ENCODE measurements around the gene FYN.

FYN gene

DNA sequence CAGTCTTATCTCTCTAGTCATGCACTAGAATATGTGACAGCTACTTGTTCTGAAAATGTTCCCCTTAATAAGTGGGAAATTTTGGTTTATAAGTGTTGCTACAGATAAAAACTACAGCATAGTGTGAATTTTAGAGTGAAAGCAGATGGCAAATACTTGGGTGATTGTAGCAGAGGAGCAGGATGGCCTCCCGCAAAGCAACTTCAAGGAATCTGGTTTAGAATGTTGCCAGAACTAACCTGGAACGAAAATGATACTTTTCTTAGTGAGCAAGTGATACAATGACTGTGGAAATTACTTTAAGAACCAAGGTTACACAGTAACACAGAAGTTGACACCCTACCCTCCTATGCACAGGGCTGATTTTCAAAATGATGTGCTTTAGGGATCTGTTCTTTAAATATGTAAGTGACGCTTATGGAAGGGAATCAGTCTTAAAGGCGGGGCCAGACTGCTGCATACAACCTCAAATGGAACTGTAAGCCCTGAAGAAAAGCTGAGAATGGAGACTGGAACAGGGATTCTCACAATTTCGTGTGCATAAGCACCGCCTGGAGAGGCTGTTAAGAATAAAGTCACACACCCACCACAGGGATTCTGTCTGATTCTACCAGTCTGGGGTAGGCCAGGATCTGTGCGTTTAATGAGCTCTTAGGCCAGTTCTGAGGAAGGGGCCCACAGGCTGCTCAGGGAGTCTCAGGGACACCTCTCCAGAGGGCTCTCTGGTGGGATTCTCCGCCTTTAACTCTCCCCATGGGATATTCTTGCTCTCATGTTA is 97.9 kb downstream of the FYN start:
- no peak for DNase-seq (ENCODE audit: insufficient read length, low spot score)
- no peak for FAIRE-seq

DNA sequence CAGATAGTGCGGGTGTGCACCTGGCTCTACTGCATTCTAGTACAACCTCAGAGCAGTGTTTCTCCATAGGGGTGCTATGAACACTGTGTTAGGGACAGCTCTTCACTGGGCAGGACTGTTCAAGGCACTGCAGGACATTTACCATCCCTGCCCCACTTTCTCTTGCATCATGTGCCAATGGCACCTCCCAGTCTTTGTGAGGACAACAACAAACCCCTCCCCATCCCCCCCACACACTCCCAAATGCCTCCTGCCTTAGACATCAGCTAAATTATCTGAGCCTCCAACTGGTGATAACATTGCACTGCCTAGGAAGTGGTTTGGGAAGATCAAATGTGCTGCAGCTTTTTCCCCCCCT is 98.9 kb downstream of the FYN start:
- no peak for DNase-seq (ENCODE audit: insufficient read length, low spot score)

DNA sequence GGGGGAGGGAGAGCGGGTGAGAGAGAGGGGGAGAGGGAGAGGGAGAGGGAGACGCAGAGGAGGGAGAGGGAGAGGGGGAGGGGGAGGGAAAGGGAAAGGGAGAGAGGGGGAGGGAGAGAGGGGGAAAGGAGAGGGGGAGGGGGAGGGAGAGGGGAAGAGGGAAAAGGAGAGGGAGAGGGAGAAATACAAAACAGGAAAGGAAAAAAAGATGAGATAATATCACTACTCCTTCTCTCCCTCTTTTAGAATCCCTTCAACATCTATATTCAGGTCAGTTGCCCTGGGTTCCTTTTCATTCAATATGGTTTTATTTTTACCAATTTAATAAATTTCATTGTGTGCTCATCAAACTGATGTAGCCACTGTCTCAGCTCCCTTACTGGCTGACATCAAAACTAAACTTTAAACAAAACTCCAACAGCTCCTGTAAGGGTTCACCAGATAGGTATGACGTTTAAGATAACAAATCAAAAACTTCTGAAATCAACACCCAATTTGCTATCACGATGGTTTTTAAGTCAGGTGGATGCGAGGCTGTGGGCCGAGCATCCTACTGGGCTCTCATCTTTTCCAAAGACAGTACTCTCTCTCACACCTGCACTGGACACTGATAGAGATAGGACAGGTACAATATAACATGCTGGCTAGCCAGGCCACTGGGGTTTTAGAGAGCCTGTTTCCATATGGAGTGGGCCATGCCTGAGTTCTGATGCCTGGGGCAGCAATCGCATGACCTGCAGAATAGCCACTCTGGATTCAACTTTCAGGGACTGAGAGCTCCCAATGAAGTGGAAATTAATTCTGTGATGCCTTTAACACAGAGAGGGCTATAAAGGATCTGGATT is 99.5 kb downstream of the FYN start:
- no peak for DNase-seq (ENCODE audit: insufficient read length, low spot score)
- no peak for FAIRE-seq

More for the DNA sequence above, 98.9 kb downstream of the FYN start:
- no peak for FAIRE-seq

DNA sequence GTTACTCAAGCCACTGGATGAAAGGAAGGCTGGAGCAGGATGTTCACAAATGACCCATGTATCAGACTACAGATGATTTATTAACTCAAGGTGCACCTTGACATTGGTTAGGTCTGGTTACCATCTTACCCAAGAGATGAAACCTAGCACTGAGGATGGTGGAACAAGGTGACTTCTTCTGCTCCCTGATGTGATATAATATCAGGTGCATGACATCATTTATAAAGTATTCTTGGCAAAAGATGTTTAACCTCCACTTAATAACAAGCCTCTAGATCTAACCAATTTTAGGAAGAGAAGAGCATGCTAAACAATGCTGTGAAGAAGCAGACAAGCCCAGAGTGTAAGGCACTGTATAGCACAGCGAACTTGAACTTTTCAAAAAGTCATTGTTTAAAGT is 100.9 kb downstream of the FYN start:
- no peak for FAIRE-seq

DNA sequence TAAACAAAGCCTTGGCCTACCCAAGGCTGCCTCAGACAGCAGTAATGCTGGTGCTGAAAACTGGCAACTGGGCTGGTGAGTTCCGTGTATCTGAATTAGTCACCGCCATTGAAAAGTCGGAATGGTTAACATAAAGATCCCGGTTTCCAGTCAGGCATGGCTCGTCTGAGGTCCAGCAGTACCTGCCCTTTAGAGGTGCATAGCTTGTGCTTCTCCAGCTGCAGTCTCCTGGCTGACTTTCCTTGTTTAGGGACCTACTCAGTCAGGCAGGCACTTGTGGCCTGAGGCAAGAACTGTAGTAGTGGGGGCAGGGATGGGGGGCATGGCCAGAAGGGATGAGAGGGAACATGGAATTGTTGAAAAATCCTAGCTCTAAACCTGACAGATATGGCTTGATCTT is 101.6 kb downstream of the FYN start:
- FAIRE-seq: no peak

More for the DNA sequence above, 100.9 kb downstream of the FYN start:
- DNase-seq (ENCODE audit: insufficient read length, low spot score): no peak

DNA sequence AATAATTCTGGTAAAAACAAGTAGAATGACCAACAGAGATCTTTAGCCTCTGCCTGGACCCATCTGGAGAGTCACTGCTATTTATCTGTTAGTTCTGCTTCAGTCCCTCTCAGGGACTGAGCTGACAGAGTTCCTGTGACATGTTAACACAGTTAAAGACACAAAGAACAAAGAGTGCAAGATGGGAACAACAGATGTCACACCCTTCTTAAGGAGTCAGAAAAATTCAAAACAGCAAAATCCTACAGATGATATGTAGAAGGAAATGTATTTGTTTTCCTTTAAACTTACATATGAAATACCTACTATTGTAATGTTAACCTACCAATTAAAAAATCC is 102.2 kb downstream of the FYN start:
- FAIRE-seq: no peak
- DNase-seq (ENCODE audit: insufficient read length, low spot score): no peak

More for the DNA sequence above, 101.6 kb downstream of the FYN start:
- DNase-seq (ENCODE audit: insufficient read length, low spot score): no peak

DNA sequence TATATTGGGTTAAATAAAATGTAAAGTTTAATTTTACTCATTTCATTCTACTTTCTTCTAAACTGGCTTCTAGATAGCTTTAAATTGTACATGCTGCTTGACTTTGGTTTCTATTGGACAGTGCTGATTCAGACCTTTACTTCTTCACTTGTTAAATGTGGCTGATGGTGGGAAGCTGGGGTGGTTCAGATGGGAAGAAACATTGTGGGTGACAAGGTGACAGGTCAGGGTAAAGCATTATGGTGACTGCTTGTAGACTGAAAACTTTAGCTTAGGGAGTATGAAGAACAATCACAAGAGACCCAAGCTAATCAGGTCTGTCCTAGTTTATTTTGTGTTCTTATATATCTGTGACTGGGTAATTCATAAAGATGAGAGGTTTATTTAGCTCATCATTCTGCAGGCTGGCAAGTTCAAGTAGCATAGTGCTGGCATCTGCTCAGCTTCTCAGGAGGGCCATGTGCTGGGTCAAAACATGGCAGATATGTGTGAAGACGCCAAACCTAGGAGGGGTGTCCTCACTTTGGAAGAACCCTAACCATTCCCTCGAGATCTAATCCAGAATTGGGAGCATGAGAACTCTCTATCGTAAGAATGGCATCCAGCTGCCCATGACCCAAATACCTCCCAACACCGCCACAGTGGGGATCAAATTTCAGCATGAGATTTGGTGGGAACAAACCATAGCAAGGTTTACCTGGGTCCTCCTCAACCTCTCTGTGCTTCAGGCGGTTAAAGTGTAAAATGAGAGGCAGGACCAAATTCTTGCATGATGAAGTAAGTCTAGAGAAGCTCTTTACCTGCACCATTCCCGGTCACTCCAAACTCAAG is 102.8 kb downstream of the FYN start:
- DNase-seq (ENCODE audit: insufficient read length, low spot score) (no peak), FAIRE-seq (peak; percentile 4)

DNA sequence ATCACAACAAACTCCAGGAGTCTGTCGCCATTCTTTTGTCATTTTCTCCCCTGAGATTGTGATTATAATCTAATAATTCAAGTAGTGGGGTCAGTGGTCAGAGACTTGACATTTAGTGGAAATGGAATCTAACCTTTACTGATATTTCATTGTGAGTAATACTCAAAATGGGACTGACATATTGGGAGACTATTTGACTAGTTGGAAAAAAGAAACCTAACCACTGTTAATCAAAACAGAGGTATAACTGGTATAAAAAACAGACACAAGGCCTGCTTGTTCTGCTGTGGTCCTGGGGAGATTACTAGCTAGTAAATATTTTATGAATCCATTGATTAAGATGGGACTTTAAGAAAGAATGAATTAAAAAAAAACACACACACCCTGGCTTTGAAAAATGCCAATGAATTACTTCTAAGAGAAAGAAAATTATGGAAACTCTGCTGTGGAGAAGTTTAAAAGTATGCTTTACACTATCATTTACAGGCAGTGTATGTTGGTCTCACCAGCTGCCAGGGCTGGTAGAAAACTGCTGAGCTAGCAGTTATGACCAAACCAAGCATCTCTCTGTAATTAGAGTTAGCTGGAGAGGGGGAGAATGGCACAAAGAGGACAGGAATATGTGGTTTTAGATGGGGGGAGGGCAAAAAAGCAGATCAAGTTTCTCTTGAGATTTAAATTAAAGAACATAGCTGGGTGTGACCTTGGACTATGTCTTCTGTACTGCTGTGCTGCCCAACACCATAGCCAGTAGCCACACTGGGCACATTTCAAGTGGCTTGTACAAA is 103.7 kb downstream of the FYN start:
- FAIRE-seq: no peak
- no peak for DNase-seq (ENCODE audit: insufficient read length, low spot score)

DNA sequence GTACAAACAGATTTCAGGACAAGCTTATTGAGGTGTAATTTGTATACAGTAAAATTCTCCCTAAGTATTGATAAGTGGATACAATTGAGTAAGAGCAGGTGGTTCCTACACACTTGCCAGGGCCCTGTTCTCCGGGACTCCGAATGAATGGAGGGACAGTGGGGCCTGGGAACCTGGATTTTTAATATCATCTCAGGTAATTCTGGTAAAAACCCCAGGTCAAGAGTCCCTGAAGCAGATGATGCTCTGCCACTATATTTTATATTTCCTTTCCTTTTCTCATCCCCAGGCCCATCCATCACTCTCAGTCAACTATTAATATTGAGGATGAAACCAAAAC is 104.9 kb downstream of the FYN start:
- FAIRE-seq: no peak
- no peak for DNase-seq (ENCODE audit: insufficient read length, low spot score)

DNA sequence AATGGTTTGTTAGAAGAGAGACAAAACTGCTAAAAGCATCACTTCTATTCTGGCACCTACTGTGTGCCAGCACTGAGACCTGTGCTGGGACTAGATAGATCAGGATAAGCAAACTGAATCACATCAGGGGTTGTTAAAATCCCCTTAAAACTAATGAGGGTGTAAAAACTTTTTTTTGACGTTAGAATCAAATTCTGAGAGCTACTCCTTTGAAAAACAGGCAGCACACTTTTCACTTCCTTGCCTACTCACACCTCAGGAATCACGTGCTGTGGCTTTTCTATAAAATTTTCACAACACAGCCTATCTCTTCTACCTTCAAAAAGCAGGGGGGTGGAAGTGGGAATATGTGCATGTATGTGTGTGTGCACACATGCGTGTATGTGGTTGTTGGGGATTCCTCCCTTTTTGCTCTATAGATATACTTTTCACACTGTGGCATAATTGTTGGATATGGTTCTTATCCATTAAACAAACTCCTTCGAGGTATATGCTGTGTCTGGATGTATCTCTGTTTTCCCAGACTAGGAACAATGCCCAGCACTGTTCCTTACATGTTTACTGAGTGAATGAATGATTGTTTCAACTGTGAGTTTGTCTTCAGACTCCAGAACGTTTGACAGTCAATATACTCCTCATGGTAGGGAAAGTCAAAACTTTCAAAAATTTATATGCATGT is 105.4 kb downstream of the FYN start:
- no peak for FAIRE-seq

DNA sequence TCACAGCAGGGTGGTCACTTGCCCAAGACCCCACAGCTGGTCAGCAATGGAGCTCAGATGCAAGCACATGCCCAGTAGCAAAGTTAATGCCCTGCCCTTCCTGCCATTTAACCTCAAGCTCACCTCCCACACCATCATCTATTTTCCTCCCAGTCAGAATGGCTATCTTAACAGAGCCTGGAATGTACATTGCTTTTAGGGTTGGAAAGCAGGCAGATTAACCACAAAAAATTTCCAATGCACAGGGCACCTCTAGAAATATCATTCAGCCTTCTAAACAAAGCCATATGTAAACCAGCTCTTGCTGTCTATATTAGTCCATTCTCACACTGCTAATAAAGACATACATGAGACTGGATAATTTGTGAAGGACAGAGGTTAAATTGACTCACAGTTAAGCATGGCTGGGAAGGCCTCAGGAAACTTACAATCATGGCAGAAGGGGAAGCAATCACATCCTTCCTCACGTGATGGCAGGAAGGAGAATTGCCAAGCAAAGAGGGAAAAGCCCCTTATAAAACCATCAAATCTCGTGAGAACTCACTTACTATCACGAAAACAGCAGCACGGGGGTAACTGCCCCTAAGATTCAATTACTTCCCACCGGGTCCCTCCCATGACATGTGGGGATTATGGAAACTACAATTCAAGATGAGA is 106.9 kb downstream of the FYN start:
- FAIRE-seq (no peak), DNase-seq (ENCODE audit: insufficient read length, low spot score) (peak; percentile 20)

More for the DNA sequence above, 105.4 kb downstream of the FYN start:
- no peak for DNase-seq (ENCODE audit: insufficient read length, low spot score)

DNA sequence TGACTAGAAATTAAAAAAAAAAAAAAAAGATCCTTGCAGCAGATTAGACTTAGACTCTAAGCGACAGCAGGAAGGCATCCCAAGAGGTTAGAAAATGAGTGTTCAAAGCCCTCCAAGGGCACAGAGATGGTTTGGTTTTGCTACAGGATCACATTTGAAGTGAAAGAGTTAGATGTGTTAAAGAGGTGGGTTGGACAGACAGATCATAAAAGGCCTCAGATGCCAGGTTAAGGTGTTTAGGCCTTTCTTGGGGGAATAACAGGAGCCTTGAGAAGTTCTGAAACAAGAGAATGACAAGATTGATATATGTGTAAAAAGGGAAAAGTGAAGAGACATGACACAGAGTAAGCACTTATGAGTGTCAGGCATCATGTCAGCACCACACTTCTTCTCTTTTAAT is 107.5 kb downstream of the FYN start:
- FAIRE-seq (no peak), DNase-seq (ENCODE audit: insufficient read length, low spot score) (no peak)

DNA sequence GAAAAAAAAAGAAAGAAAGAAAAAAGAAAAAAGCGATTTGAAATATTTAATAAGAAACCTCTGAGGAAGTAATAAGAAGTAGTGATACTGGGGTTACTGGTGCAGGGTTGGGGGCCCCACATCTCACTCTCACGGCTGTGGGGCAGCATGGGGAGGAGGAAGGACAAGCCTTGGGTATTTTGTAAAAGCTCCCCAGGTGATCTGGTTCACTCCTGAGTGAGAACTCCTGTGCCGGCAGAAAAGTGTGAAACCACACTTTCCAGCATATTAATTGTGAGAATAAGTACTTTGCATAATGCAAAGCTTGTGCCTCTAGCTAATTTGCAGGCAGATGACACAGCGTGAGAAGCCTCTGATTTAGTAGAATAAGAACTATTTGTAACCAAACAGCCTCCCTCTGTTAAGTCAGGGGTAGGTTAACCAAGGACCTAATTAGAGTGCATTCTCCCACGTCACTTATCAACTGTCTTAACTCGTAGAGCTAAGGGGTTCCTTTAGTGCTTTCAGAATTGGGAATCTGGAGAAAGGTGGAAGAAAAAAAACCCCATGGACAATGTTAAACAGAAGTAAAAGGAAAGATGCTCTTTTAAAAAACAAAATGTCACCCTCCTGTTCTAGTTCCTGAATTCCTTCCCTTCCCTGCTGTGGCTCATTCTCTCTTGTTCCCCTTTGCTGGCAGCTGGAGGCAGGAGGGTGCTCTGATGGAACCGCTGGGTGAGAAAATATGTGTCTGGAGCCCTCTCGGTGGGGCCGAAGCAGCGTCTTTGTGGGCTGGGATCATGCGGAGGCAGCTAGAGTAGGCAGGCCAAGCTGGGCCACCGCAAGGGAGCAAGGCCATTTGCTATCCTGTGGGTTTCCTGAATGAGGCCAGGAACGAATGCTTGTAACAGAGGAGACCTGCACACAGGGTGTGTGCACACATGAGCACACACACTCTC is 108.7 kb downstream of the FYN start:
- DNase-seq (ENCODE audit: insufficient read length, low spot score) (no peak), FAIRE-seq (no peak)

DNA sequence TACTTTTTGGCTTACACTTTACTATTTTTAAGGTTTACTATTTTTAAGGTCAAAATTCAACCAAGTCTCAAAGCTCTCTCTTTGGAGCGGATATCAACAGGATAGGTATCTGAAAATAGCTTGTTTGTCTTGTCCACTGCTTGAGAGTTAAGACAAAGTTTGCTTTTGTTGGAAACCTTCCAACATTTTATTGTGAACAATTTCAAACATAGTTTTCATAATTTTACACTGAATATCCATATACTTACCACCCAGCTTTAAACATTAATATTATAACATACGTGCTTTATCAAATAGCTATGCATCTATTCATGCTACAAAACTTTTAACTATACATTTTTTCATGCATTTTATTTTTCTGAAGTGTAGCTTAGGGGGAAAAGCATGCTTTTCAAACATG is 109.9 kb downstream of the FYN start:
- FAIRE-seq (no peak), DNase-seq (ENCODE audit: insufficient read length, low spot score) (no peak)

DNA sequence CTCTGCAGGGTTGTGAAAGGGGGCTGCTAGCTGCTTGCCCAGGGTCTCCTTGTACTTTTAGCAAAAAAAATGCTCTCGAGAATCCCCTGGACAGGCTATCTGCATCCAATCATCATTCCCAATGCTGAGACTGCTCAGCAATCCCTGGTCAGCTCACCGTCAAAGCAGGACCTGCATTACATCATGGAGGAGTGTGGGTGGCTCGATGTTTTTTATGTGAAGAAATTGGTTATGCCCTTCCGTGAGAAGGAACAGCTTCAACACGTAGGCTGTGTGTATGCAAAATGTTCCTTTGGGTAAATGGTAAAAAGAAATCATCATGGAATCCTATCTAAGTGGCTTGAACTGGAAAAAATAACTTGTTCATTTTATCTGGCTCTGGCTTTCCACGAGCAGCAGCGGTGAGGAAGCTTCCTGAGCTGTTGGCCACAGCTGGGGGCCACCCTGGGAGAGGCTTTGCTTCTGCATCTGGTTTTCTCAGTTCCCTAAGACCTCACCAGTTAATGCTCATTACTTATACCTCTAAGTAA is 111.4 kb downstream of the FYN start:
- DNase-seq (ENCODE audit: insufficient read length, low spot score) (no peak), FAIRE-seq (no peak)

DNA sequence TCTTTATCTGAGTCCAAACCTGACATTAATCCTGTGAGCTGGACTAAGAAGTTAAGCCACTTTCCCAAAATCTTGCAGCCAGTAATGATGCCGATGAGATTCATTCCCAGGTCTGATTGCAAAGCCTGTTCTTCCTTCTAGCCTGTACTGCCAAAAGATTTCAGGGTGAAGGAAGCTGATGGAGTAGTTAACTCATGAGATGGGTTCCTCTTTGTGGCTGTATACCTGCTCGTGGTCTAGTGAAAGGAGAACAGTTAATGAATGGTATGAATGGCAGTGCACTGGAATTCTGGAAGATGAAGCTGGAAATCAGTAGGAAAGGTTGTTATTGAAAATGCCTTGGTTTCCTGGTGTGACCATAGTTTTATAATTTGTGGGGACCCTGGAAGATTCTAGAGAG is 112.0 kb downstream of the FYN start:
- no peak for DNase-seq (ENCODE audit: insufficient read length, low spot score)

DNA sequence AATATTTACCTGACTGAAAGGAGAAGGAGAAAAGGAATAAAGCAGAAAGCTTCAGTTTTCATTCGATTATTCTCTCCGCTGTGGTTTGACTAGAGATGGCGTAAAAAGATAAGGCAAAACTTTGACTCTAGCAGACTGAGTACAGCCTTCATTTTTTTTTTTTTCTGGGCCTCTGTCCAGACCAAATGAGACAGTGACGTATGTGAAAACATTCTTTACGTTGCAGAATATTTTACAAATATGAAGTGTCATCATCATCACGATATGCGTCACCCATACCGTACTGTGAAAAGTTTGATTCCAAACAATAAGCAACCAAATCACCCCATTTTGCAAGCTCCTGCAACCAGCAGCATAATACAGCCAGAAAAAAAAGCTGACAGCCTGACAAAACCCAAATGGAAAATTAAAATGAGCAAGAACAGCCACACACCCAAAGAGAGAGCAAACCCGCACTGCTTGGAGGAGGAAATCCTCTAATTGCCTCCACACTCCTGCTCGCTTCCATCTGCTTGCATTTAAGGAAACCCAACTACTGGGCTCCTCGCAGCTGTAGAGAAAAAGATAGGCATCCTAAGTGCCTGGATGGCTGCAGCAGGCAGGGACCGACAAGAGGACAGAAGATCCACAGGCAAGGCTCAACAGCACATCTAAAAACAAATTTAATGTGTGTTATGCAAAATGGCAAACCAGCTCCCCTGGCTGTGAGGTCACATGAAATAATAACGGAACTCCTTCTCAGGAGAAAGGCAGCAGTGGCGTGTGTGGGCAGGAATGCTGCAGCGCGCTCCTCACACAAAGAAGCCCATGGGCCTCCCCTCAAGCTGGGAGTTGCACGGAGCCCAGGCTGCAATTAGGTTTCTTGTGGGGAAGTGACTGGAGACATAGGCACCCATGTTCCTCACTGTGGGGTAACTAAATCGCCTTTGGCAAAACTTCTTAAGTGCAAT is 113.1 kb downstream of the FYN start:
- no peak for DNase-seq (ENCODE audit: insufficient read length, low spot score)
- FAIRE-seq: no peak

More for the DNA sequence above, 112.0 kb downstream of the FYN start:
- no peak for FAIRE-seq

All from HTR-8/SVneo (cell line).